H9 (cell line): ENCODE results near the gene POU6F2. TPM values are rescaled to one million over a fixed set of nuclear protein-coding genes. Genes with fewer than 3 reads are reported as not detected.

Experiments
- DNase-seq: peaks from one replicate; pipeline ENCODE4 v3.0.0-alpha.2; 2017
- H2AFZ ChIP-seq: one replicate; pipeline ENCODE4 v1.6.1; 2013; ENCODE audit warnings: mild to moderate bottlenecking, low read length, control low read depth, moderate library complexity
- H2AK5ac ChIP-seq: 2 replicates; pipeline ENCODE4 v1.6.1; 2013; ENCODE audit warnings: low read length, control low read depth, mixed read lengths; ENCODE audit not compliant: insufficient read length
- H2BK120ac ChIP-seq: one replicate; pipeline ENCODE4 v1.6.1; 2013; ENCODE audit warnings: low read depth, mild to moderate bottlenecking, low read length, control low read depth, inconsistent platforms; ENCODE audit not compliant: poor library complexity, severe bottlenecking
- H2BK12ac ChIP-seq: 2 replicates; pipeline ENCODE4 v1.6.1; 2013; ENCODE audit warnings: low read length, control low read depth, mixed read lengths, low read depth; ENCODE audit not compliant: insufficient read length
- H2BK15ac ChIP-seq: 2 replicates; pipeline ENCODE4 v1.6.1; 2013; ENCODE audit warnings: low read depth, low read length, control low read depth
- H2BK20ac ChIP-seq: one replicate; pipeline ENCODE4 v1.6.1; 2013; ENCODE audit warnings: low read depth, mild to moderate bottlenecking, low read length, control low read depth, inconsistent platforms; ENCODE audit not compliant: poor library complexity, severe bottlenecking
- H2BK5ac ChIP-seq: 2 replicates; pipeline ENCODE4 v1.6.1; 2013; ENCODE audit warnings: low read length, control low read depth, mixed read lengths; ENCODE audit not compliant: insufficient read length
- H3K14ac ChIP-seq: 2 replicates; pipeline ENCODE4 v1.6.1; 2013; ENCODE audit warnings: low read length, control low read depth; ENCODE audit not compliant: insufficient read depth
- H3K18ac ChIP-seq: 2 replicates; pipeline ENCODE4 v1.6.1; 2013; ENCODE audit warnings: low read depth, mild to moderate bottlenecking, mixed read lengths, low read length, control low read depth; ENCODE audit not compliant: insufficient read length
- H3K23ac ChIP-seq: 2 replicates; pipeline ENCODE4 v1.6.1; 2013; ENCODE audit warnings: low read length, control low read depth, mixed read lengths, low read depth; ENCODE audit not compliant: insufficient read length
- H3K23me2 ChIP-seq: 2 replicates; pipeline ENCODE4 v1.6.1; 2013; ENCODE audit warnings: low read depth, mild to moderate bottlenecking, mixed read lengths, low read length, control low read depth; ENCODE audit not compliant: insufficient read length, poor library complexity, severe bottlenecking
- H3K27ac ChIP-seq: 2 replicates; pipeline ENCODE4 v1.5.1; 2013; ENCODE audit warnings: low read length, control low read depth, mixed read lengths, low read depth; ENCODE audit not compliant: insufficient read length
- H3K27me3 ChIP-seq: 2 replicates; pipeline ENCODE4 v1.6.1; 2013; ENCODE audit warnings: low read length, control low read depth, inconsistent platforms; ENCODE audit not compliant: insufficient read depth
- H3K4ac ChIP-seq: 2 replicates; pipeline ENCODE4 v1.6.1; 2013; ENCODE audit warnings: low read depth, mild to moderate bottlenecking, control low read depth, inconsistent platforms, low read length, moderate library complexity
- H3K4me1 ChIP-seq: 2 replicates; pipeline ENCODE4 v1.6.1; 2013; ENCODE audit warnings: low read length, control low read depth, inconsistent platforms; ENCODE audit not compliant: insufficient read depth
- H3K4me2 ChIP-seq: 2 replicates; pipeline ENCODE4 v1.6.1; 2013; ENCODE audit warnings: low read length, control low read depth, mixed read lengths; ENCODE audit not compliant: insufficient read length, insufficient read depth
- H3K56ac ChIP-seq: 2 replicates; pipeline ENCODE4 v1.6.1; 2013; ENCODE audit warnings: low read depth, mild to moderate bottlenecking, mixed read lengths, low read length, control low read depth; ENCODE audit not compliant: insufficient read length
- H3K79me1 ChIP-seq: 2 replicates; pipeline ENCODE4 v1.6.1; 2013; ENCODE audit warnings: low read depth, mild to moderate bottlenecking, moderate library complexity, low read length, control low read depth, inconsistent platforms; ENCODE audit not compliant: insufficient read depth, poor library complexity, severe bottlenecking
- H3K79me2 ChIP-seq: 2 replicates; pipeline ENCODE4 v1.6.1; 2013; ENCODE audit warnings: low read length, control low read depth, inconsistent platforms; ENCODE audit not compliant: insufficient read depth
- H3K9ac ChIP-seq: 2 replicates; pipeline ENCODE4 v1.6.1; 2013; ENCODE audit warnings: low read length, control low read depth, mixed read lengths; ENCODE audit not compliant: insufficient read length; ENCODE audit errors: extremely low read depth
- H3K9me3 ChIP-seq: one replicate; pipeline ENCODE4 v1.6.1; 2013; ENCODE audit warnings: low read depth, low read length, inconsistent platforms; ENCODE audit not compliant: control insufficient read depth
- H3T11ph ChIP-seq: one replicate; pipeline ENCODE4 v1.6.1; 2013; ENCODE audit warnings: mild to moderate bottlenecking, low read length, control low read depth, inconsistent platforms
- H4K20me1 ChIP-seq: one replicate; pipeline ENCODE4 v1.6.1; 2013; ENCODE audit not compliant: control insufficient read depth, insufficient read length, insufficient read depth
- H4K5ac ChIP-seq: 2 replicates; pipeline ENCODE4 v1.6.1; 2013; ENCODE audit warnings: low read depth, mild to moderate bottlenecking, mixed read lengths, low read length, control low read depth; ENCODE audit not compliant: insufficient read length
- H4K8ac ChIP-seq: replicated peaks from 2 replicates; pipeline ENCODE4 v1.6.1; 2013; ENCODE audit warnings: low read length, control low read depth, mixed read lengths, low read depth; ENCODE audit not compliant: insufficient read length
- H4K91ac ChIP-seq: 2 replicates; pipeline ENCODE4 v1.6.1; 2013; ENCODE audit warnings: low read depth, mild to moderate bottlenecking, moderate library complexity, mixed read lengths, low read length, control low read depth; ENCODE audit not compliant: insufficient read length
- H3K27ac Mint-ChIP-seq, 3 experiments: 2 replicates in 2 of 3; 3 replicates in 1 of 3; pipeline ENCODE4 v1.8.0; 2020 to 2021; ENCODE audit warnings: mixed read lengths in 3 of 3, mild to moderate bottlenecking in 1 of 3, moderate library complexity in 1 of 3
- H3K27me3 Mint-ChIP-seq: 2 replicates; pipeline ENCODE4 v1.8.0; 2021; ENCODE audit warnings: low read depth, mild to moderate bottlenecking, moderate library complexity, mixed read lengths
- H3K36me3 Mint-ChIP-seq, 3 experiments: 2 replicates in 2 of 3; 3 replicates in 1 of 3; pipeline ENCODE4 v1.8.0; 2020 to 2021; ENCODE audit warnings: low read depth in 3 of 3, mixed read lengths in 3 of 3; ENCODE audit not compliant: insufficient read depth in 1 of 3
- H3K4me1 Mint-ChIP-seq, 2 experiments: 2 replicates each; pipeline ENCODE4 v1.8.0; 2020; ENCODE audit warnings: mixed read lengths in 2 of 2
- H3K4me3 Mint-ChIP-seq, 2 experiments: 2 replicates in 1 of 2; 3 replicates in 1 of 2; pipeline ENCODE4 v1.8.0; 2020 to 2021; ENCODE audit warnings: mild to moderate bottlenecking in 2 of 2, mixed read lengths in 2 of 2, moderate library complexity in 1 of 2
- H3K9me3 Mint-ChIP-seq, 2 experiments: 2 replicates in 1 of 2; 3 replicates in 1 of 2; pipeline ENCODE4 v1.8.0; 2020; ENCODE audit warnings: mild to moderate bottlenecking in 2 of 2, mixed read lengths in 2 of 2, moderate library complexity in 1 of 2
- CTCF ChIP-seq: fragments of 200-600 bp; sonication (generic); conservative IDR thresholded peaks from 3 replicates; pipeline ENCODE4 v1.8.0; 2021; ENCODE audit warnings: antibody characterized with exemption, mild to moderate bottlenecking
- WGBS: extraction: QIAGEN DNeasy Blood & Tissue Kit; methylation state at CpG from one replicate; pipeline ENCODE4 v1.1.7; 2013; ENCODE audit warnings: missing lambda C conversion rate, low lambda C conversion rate, mixed read lengths; ENCODE audit not compliant: insufficient read length; ENCODE audit errors: extremely low coverage; 5-methylcytosine and 5-hydroxymethylcytosine counted together
- total RNA-seq: library from RNA; stranded (reverse); gene quantifications from 2 replicates; pipeline ENCODE4 v1.2.1, GENCODE V29; 2021

POU6F2 gene
- total RNA-seq, 1 experiment from 2014 or later = 1.9 TPM

GRCh38 chr7:39463252-39463651 lies 485.5 kb downstream of the POU6F2 start:
- no CpG with 5 or more reads among the region's 3 CpGs for WGBS

More at GRCh38 chr7:39463252-39463651, 485.5 kb downstream of the POU6F2 start:
- Mint-ChIP-seq H3K4me1 (peaks cover 29 to 38% of the 10 kb centered on the region in 2 experiments), H3K27me3 (no peaks in the 10 kb centered on the region), H3K4me3 (no peak overlapping the region), H3K9me3 (no peaks in the 10 kb centered on the region), H3K27ac (no peak overlapping the region), H3K36me3 (no peaks in the 10 kb centered on the region)
- no peak overlapping the region for H2BK15ac ChIP-seq
- H3K23ac ChIP-seq = no peak overlapping the region
- no peak for DNase-seq
- no peaks in the 10 kb centered on the region for H4K20me1 ChIP-seq
- no peak overlapping the region for H3K14ac ChIP-seq
- H3K79me1 ChIP-seq = no peaks in the 10 kb centered on the region
- H3K18ac ChIP-seq = no peak overlapping the region
- H4K91ac ChIP-seq = no peak overlapping the region
- H2AK5ac ChIP-seq = no peak overlapping the region
- no peaks in the 10 kb centered on the region for H3K9me3 ChIP-seq
- no peaks in the 10 kb centered on the region; the same call in 1 of the 2 replicates for H3K4me1 ChIP-seq
- no peaks in the 10 kb centered on the region for H3K79me2 ChIP-seq
- no peak overlapping the region for H2BK120ac ChIP-seq
- no peak overlapping the region for H2AFZ ChIP-seq
- no peaks in the 10 kb centered on the region for H3K27me3 ChIP-seq
- no peak overlapping the region for H3T11ph ChIP-seq
- no peak overlapping the region for H3K56ac ChIP-seq
- no peak overlapping the region for H3K4me2 ChIP-seq
- H2BK20ac ChIP-seq = no peak overlapping the region
- H3K4ac ChIP-seq = no peak overlapping the region
- no peak for TF ChIP-seq CTCF
- no peak overlapping the region for H3K9ac ChIP-seq
- no peak overlapping the region for H2BK5ac ChIP-seq
- H2BK12ac ChIP-seq = no peak overlapping the region
- H4K5ac ChIP-seq = no peak overlapping the region
- no peak overlapping the region for H3K27ac ChIP-seq
- no peak overlapping the region for H4K8ac ChIP-seq
- H3K23me2 ChIP-seq = no peaks in the 10 kb centered on the region
